ENCODE measurements around the gene GPAT3. TPM values are rescaled to one million over a fixed set of nuclear protein-coding genes. Genes with fewer than 3 reads are reported as not detected.

Gene GPAT3
- total RNA-seq, 1 experiment from 2014 or later: 15.1 TPM

DNA sequence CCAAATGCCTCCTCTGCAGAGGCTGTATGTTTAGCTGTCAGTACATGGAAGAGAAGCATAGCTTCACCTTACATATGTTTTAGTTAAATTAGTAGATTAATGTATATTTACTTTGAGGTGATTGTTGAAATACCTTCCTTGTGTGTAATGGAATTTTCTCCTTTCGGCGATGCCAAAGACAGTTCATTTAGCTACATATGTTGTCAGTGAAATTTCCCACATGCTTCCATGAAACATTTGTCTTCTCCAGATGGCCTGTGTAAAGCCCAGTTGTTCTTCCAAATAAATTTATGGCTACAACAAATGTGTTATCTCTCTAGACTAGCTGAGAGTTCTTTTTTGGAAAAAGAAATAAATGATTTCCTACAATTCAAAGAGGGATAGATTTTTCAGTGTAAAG is 95.2 kb downstream of the GPAT3 start:
- Histone ChIP-seq H3K27me3 (ENCODE audit: control insufficient read depth, insufficient read depth, low read length) (no peaks in the 10 kb centered on the region), H3K4me3 (ENCODE audit: low read depth in 2 of 2, low read length in 2 of 2) (no peak overlapping the region), H3K36me3 (ENCODE audit: control insufficient read depth, insufficient read depth, low read length) (no peaks in the 10 kb centered on the region), H3K9me3 (ENCODE audit: control insufficient read depth, insufficient read depth, low read depth, low read length) (no peaks in the 10 kb centered on the region; the same call in 1 of the 2 replicates), H3K27ac (ENCODE audit: low read length) (no peak overlapping the region), H3K4me1 (ENCODE audit: control insufficient read depth, insufficient read depth, low read length) (no peaks in the 10 kb centered on the region)
- no peak for TF ChIP-seq SIN3A (IDR thresholded peaks at IDR 0.05; ENCODE audit: borderline replicate concordance, insufficient read depth, low read depth, low read length)
- no peak for TF ChIP-seq POLR2AphosphoS5 (IDR thresholded peaks at IDR 0.05; ENCODE audit: low read depth, low read length)
- TF ChIP-seq, protein P1, sequence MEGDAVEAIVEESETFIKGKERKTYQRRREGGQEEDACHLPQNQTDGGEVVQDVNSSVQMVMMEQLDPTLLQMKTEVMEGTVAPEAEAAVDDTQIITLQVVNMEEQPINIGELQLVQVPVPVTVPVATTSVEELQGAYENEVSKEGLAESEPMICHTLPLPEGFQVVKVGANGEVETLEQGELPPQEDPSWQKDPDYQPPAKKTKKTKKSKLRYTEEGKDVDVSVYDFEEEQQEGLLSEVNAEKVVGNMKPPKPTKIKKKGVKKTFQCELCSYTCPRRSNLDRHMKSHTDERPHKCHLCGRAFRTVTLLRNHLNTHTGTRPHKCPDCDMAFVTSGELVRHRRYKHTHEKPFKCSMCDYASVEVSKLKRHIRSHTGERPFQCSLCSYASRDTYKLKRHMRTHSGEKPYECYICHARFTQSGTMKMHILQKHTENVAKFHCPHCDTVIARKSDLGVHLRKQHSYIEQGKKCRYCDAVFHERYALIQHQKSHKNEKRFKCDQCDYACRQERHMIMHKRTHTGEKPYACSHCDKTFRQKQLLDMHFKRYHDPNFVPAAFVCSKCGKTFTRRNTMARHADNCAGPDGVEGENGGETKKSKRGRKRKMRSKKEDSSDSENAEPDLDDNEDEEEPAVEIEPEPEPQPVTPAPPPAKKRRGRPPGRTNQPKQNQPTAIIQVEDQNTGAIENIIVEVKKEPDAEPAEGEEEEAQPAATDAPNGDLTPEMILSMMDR (IDR thresholded peaks at IDR 0.05): no peak
- TF ChIP-seq TCF7L2 (IDR thresholded peaks at IDR 0.05; ENCODE audit: low read depth, low read length): no peak
- TF ChIP-seq REST (IDR thresholded peaks at IDR 0.05; ENCODE audit: insufficient read depth in 1 of 2, low read depth in 2 of 2, low read length in 1 of 2): no peak
- DNase-seq (ENCODE audit: low read depth, low spot score) (no peak), ATAC-seq (no peak)
- ChIA-PET CTCF (no interaction called here), POLR2A (no interaction called here)
- no TSS peak for BruUV-seq (replicated peaks)
- intact Hi-C loops (cut with micrococcal nuclease; ENCODE audit: unreplicated experiment) (no loop called here), in situ Hi-C loops (cut with HindIII; ENCODE audit: low pct_unique_long_range_greater_than_20kb, low sequenced_read_pairs) (no loop called here)

DNA sequence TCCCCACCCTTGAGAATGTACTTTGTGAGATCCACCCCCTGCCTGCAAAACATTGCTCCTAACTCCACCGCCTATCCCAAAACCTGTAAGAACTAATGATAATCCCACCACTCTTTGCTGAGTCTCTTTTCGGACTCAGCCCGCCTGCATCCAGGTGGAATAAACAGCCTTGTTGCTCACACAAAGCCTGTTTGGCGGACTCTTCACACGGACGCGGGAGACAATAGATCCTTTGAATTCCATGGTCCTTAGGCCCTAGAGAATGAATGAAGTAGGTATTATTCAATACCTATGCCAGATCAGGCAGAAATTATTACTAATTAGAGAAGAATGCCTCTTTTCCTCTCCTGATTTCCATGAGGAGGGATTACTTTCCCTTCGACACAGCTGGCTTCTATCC is 101.0 kb downstream of the GPAT3 start:
- no peak for ATAC-seq
- Histone ChIP-seq H3K4me1 (ENCODE audit: control insufficient read depth, insufficient read depth, low read length) (no peaks in the 10 kb centered on the region), H3K27me3 (ENCODE audit: control insufficient read depth, insufficient read depth, low read length) (no peaks in the 10 kb centered on the region), H3K4me3 (ENCODE audit: low read depth in 2 of 2, low read length in 2 of 2) (no peak overlapping the region), H3K9me3 (ENCODE audit: control insufficient read depth, insufficient read depth, low read depth, low read length) (no peaks in the 10 kb centered on the region), H3K27ac (ENCODE audit: low read length) (no peak overlapping the region), H3K36me3 (ENCODE audit: control insufficient read depth, insufficient read depth, low read length) (no peaks in the 10 kb centered on the region)
- no TSS peak for BruUV-seq (replicated peaks)
- ChIA-PET POLR2A (no interaction called here), CTCF (no interaction called here)
- TF ChIP-seq SIN3A (IDR thresholded peaks at IDR 0.05; ENCODE audit: borderline replicate concordance, insufficient read depth, low read depth, low read length) (no peak), TCF7L2 (IDR thresholded peaks at IDR 0.05; ENCODE audit: low read depth, low read length) (no peak), POLR2AphosphoS5 (IDR thresholded peaks at IDR 0.05; ENCODE audit: low read depth, low read length) (no peak)
- TF ChIP-seq, protein P1 (IDR thresholded peaks at IDR 0.05): no peak
- intact Hi-C loops (cut with micrococcal nuclease; ENCODE audit: unreplicated experiment): no loop called here
- no peak for DNase-seq (ENCODE audit: low read depth, low spot score)
- in situ Hi-C loops (cut with HindIII; ENCODE audit: low pct_unique_long_range_greater_than_20kb, low sequenced_read_pairs): no loop called here

Data from Panc1 (cell line).